ENCODE measurements around the gene GGA2.
"Not testable (repeated sequence)": the region's sequence is repeated elsewhere in the genome, so short reads cannot be mapped to it uniquely, and the experiment has no call there.

The GGA2 gene

DNA sequence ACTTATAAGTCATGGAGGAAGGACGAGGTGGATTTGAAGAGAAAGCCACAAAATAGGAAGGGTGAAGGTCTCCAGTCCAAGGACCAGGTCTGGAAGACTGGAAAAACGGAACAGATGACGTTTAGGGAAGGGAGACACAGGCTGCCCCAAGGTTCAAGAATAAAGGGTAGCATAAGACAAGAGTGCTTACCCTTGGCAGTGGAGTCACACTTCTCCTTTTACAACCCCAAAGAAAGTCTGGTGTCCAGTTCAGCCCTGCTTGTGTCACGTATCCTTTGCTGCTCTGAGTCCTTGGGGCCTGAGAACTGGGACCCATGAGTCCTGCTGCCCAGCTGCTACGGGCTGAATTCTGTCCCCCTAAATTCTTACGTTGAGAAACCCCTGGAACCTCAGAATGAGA is 13.0 kb upstream of the GGA2 start:
- DNase-seq (ENCODE audit: low read depth): no peak

DNA sequence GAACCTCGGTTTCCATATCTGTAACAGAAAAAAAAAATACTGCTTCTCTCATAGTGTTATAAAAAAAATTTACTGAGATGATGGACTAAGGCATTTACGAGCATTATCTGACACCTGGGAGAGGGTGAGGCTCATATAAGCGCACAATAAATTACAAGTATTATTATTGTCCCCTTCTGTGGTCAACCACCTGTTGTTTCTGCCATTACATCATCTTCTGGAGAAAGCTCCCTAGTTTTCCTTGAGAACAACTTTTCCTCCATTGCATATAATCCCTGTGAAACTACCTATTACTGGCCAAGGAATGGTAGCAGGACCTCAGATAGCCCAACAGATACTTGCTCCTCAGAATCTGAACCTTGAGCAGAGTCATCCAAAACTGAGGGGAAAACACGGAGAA is 11.7 kb upstream of the GGA2 start:
- no peak for DNase-seq (ENCODE audit: low read depth)

DNA sequence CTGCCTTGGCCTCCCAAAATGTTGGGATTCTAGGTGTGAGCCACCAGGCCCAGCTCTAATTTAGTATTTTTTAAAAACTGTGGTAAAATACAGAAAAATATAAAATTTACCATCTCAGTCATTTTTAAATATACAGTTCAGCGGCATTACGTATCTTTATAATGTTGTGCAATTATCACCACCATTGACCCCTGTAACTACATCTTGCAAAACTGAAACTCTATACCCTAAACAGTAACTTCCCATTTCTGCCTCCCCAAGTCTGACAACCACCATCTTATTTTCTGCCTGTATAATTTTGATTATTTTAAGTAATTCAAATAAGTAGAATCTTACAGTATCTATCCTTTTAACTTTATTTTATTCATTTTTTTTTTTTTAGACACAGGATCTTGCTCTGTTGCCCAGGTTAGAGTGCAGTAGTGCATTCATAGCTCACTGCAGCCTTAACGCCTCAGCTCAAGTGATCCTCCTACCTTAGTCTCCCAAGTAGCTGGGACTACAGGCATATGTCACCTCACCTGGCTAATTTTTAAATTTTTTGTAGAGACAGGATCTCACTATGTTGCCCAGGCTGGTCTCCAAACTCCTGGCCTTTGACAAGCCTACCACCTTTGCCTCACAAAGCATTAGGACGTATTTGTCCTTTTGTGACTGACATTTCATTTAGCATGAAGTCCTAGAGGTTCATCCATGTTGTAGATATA is 10.9 kb upstream of the GGA2 start:
- no peak for DNase-seq (ENCODE audit: low read depth)

DNA sequence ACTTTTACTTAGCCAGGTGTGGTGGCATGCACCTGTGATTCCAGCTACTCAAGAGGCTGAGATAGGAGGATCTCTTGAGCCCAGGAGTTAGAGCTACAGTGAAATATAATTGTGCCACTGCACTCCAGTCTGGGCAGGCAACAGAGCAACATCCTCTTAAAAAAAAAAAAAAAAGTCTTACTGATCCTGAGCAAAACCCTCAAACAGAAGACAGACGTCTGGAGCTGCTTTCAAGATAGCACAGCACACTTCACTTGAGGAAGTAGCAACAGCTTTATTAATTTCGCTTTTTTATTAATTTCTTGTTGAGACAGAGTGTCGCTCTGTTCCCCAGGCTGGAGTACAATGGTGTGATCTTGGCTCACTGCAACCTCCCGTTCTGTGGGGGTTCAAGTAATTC is 10.2 kb upstream of the GGA2 start:
- DNase-seq (ENCODE audit: low read depth): no peak

DNA sequence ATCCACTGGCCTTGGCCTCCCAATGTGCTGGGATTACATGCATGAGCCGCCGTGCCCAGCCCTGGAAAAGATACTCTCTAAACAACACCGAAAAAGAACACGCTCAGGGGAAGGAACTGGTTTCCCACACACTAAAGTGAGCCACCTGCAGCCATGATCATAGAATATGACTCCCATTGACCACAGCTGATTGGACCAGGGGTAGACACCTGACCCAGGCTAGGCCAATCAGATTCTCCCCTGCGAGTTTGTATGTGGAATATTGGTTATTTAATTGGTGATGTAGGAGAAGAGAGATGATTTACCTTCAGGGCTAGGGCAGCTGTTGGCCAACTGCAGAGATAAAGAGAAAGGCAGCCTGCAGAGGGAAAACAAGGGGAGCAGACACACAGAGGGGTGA is 9.0 kb upstream of the GGA2 start:
- no peak for DNase-seq (ENCODE audit: low read depth)

DNA sequence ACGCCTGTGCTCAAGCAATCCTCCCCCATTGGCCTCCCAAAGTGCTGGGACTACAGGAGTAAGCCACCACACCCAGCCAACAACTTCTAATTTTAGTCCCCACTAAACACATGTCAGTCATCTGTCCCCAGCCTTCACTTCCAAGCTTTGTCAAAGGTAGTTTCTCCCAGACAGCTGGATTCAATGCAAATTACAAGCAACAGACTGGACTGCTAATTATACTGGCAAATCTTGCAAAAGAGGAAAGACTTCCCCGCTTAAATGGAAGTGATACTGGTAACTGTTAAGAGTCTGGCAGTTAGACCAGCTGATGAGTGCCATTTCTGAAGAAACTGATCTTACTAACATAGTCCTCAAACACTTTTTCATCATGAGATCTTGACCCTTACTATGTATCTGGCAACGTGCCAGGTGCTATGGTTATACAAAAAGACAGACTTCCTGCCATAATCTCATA is 8.2 kb upstream of the GGA2 start:
- DNase-seq (ENCODE audit: low read depth): no peak

DNA sequence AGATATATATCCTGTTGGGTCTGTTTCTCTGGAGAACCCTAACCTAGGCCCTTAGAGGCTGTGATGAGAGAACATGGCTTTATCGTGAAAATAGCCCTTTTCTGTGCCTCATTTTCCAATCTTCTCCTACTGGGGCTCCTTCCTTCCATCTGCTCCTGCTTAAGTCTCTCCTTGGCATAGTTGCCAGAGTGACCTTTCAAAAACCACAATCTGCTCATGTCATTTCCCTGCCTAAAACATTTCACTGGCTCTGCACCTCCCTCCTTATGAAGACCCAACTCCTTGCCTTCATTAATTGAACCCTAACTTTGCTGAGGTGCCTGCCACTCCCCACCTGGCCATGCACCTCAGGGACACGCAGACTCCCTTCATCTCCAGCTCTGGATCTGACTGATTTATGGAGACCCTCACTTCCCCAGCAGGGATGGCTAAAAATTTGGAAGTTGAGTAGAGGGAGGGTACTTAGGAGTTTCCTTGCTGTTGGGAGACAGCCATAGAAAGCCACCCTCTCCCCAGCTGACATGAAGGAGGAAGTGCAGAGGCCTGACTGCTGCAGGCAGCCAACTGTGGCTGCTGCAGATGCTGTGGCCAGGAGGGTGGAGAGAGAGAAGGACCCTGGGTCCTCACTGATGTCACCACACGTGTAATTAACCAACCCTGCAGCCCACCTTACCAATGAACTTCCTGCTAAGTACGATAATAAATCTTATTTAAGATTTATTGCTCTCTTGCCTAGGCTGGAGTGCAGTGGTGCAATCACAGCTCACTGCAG is 6.3 kb upstream of the GGA2 start:
- no peak for DNase-seq (ENCODE audit: low read depth)

DNA sequence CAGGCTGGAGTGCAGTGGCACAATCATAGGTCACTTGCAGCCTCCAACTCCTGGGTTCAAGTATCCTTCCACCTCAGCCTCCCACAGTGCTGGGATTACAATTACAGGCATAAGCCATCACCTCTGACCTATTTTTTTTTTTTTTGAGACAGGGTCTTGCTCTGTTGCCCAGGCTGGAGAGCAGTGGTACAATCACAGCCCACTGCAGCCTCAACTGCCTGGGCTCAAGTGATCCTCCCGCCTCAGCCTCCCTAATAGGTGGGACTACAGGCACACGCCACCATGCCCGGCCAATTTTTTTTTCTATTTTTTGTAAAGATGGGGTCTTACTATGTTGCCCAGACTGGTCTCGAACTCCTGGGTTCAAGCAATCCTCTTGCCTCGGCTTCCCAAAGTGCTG is 5.6 kb upstream of the GGA2 start:
- DNase-seq (ENCODE audit: low read depth): no peak

DNA sequence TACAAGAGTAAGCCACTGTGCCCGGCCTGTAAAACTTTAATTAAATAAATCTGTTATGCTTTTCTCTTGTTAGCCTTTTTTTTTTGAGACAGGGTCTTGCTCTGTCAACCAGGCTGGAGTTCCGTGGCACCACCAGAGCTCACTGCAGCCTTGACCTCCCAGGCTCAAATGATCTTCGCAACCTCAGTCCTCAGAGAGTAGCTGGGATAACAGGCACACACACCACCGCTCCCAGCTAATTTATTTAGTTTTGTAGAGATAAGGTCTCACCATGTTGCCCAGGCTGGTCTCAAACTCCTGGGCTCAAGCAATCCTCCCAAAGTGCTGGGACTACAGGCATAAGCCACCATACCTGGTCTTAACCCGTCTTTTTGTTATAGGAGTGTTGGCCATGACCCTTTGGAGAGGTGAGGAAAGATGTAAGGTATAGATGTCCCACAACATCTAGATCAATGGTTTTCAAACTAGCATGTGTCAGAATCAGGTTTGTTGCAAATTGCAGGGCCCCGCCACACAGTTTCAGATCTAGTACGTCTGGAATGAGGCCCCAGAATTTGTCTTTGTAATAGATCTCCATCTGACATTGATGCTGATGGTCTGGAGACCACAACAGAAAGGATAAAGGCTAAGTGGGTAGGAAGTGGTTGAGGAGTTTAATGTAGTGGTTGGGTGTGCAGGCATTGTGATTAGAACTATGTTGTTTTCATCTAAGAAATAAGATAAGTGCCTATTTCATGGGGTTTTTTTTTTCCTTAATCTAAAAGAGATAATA is 4.3 kb upstream of the GGA2 start:
- no peak for DNase-seq (ENCODE audit: low read depth)

DNA sequence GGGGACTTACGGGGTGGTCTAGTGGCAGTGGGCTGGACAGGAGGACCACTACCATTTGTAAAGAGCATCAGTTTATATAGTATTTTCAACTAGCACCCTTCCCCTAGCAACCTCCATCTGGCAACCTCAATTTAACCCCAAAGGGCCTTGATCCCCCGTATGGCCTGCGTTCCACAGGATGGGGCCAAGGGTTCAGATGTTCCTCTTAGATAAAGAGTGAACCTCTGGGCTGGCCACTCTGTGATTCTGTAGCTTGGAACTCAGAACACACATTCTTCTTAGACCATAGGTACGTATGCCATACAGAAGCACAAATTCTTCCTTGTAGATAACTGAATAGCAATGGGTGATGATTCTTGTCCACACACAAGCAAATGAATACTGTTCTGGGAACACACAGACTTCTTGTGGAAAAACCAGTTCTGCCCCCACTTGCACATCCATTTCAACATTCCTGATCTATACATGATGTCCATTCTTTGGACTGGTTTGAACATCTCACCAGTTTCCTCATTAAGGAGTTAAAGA is 1.9 kb upstream of the GGA2 start:
- no peak for DNase-seq (ENCODE audit: low read depth)

DNA sequence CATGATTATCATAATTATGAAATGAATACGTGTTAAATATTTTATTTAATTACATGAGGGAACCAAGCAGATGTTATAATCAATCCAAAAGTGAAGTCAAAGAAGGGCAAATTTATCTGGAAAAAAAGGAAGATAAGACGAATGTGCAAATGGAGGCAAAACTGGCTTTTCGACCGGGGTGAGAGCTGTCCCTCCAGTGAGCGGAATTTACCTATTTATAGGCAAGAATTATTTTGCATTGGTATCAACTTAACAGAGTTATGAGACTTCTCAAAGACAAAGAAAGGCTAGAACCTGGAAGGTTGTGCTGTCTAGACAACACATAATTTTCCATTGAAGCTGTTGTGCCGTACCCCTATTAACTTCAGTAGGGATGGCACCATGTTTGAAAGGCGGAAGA is 1.4 kb upstream of the GGA2 start:
- DNase-seq (ENCODE audit: low read depth): no peak

DNA sequence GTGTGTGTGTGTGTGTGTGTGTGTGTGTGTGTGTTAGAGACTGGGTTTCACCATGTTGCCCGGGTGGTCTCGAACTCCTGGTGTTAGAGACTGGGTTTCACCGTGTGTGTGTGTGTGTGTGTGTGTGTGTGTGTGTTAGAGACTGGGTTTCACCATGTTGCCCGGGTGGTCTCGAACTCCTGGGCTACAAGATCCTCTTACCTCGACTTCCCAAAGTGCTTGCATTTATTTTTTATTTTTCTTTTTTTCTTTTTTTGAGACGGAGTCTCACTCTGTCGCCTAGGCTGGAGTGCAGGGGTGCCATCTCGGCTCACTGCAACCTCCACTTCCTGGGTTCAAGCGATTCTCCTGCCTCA is 599 bp upstream of the GGA2 start:
- not testable (repeated sequence) for DNase-seq (ENCODE audit: low read depth)

DNA sequence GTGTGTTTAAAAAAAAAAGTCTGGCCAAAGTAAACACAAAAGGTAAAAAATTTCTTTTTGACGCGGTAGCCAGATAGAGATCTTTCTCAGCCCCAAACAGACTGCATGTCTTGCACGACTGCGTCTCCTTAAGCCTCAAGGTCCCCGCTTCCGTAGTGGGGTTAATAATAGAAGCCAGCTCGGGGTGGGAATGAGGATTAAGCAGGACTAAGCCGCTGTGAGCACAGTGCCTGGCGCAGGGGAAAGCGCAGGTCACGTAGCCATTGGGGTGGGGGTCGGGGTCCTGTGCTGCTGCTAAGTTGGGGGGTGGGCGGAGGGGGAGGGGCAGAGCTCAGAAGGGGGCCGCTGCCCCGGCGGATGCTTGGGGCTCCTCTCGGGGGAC is 521 bp downstream of the GGA2 start:
- DNase-seq (ENCODE audit: low read depth): no peak

DNA sequence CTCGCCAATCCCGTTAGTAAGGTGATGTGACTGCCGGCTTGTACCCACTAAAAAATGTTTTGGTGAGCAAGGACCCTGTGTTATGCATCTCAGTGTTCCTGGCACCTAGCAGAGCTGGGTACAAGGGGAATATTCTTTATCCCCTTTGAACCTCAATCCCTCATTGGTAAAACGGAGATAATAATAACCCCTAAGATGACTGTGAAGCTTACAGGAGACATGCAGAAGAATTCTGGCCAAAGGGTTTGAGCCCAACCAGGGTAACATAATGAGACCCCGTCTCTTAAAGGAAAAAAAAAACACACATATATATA is 896 bp downstream of the GGA2 start:
- no peak for DNase-seq (ENCODE audit: low read depth)

DNA sequence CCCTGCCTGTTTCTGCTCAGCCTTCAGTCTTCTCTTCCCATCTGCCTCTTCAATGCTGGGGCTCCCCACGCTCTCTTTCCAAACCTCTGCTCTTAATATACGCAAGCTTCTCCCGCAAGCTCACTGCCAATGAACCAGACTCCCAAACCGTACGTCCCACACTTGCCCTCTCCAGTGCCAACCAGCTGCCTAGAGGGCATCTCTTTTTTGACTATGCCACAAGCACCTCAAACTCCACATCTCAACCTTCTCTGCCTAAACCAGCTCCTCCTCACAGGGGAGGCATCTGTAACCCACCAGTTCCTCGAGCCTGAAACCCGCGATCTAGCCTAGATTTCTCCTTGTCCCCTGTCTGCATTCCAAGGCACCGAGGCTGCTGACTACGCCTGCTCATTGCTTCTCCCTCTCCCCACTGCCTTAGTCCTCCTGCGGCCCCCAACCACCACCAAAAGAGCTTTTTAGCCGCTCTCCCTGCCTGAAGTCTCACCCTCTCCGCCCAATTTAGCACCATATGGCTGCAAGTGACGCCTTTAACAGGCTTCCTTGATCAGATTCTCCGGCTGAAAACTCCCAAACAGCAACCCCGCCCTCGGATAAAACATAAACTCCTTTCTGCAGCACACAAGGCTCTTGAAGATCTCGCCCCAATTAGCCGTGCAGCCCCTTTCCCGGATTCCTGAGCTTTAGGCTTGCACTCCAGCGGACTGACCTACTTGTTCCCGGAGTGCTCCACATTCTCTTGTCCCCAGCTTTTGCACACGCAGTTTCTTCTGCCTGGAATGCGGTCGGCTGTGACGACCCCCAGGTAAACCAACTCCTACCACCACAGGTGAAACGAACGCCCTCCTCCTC is 1.5 kb downstream of the GGA2 start:
- DNase-seq (ENCODE audit: low read depth): no peak

DNA sequence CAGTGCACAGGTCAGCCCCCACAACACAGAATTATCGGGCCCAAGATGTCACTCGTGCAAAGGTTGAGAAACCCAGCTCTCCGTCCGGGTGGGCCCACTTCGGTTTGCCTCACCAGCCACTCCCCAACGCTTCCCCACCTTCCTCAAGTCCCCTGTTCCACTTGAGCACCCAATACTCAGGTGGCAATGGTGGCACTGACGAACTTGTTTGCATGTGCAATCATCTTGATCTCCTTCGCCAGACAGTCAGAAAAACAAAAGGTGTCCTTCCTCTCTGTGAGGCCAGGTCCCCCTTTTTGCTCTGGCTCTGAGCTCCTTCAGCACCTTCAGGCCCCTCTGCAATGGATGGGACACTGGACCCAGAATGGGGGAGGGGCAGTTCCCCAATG is 3.7 kb downstream of the GGA2 start:
- DNase-seq (ENCODE audit: low read depth): no peak

DNA sequence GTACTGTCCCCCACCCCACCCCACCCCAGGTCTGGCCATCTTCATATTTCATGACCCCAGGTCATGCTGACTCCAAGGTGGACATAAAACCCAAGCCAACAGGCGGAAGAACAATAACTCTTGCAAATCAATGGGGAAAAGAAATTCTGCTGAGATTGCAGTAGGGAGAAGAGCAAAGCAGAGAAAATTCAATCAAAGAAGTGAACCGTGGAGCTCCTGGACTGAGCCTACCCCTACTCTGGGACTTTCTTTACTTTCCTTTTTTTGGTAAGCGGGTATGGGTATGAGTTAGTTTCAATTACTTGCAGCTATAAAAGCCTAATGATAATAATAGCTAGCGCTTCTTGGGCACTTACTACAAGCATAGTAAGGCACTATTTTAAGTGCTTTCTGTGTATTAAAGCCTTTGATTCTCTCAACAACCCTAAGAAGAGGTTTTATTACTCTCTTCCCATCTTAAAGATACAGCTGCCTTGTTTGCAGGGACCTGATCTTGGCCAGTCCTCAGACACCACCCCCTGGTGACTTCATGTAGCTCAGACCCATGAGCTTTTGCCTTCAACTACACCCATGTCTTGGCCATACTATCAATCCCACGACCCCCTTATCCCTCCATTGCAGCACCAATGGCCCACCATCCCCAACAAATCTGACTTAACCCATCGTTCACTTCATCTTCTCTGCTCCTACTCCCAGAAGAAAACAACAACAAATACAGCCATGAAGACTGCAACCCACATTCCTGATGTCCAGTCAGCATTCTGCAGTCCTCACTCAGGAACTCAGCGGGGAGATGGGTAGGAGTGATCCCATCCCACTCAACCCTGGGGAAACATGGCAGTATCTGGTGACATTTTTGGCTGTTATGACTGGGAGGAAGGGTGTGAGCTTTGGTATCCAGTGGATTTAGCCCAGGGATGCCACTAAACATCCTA is 4.4 kb downstream of the GGA2 start:
- no peak for DNase-seq (ENCODE audit: low read depth)

DNA sequence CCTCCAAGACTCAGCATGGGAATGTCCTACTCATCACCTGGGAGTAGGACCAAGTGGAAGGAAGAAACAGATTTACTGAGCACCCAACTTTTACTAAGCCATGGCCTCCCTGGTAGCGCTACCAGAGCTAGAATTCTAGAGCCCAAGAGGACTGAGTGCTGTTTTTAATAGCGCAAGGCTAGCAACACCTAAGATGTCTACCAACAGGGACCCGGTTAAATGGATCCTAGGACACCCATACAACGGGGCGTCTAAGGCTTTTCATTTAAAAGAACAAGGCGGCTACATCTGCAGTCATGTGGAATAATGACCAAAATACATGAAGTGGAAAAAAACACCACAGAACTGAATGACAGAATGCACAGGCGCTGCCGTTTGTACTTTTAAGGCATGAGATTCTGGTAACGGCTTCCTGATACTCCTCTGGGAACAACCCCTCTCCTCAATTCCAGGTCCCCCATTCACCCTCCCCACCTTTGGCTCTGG is 5.1 kb downstream of the GGA2 start:
- DNase-seq (ENCODE audit: low read depth): no peak

DNA sequence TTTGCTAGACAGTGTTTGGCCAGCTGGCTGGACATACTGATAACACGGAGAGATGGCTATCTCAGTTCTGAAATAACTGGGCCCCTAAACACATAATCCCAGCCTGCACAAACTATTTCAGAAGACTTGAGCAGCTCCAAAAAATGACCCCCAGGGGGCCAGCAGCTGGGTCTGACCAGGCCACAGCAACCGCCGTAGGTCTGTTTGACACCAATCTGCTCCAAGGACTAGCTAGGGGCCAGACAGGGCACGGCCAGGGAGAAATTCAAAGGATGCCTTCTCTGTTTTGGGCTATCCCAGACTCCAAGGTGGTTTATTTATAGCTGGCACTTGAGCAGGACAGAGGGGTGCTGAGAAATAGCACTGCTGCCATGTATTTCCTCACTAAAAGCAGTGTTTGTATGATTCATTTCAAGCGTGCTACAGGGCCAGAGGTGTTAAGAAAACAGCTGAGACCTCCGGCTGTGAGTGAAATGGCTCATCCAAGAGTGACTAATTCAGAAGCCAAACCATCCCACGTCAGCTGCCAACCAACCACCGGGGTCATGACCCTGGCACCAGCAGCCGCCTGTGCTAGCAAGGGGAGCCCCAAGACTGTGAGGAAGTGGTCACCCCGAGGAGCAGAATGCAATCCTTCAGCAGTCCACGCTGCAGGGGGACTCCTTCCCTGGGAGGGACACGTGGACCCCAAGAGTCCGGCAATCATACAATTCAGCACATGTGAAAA is 5.7 kb downstream of the GGA2 start:
- peak; percentile 27 for DNase-seq (ENCODE audit: low read depth)

DNA sequence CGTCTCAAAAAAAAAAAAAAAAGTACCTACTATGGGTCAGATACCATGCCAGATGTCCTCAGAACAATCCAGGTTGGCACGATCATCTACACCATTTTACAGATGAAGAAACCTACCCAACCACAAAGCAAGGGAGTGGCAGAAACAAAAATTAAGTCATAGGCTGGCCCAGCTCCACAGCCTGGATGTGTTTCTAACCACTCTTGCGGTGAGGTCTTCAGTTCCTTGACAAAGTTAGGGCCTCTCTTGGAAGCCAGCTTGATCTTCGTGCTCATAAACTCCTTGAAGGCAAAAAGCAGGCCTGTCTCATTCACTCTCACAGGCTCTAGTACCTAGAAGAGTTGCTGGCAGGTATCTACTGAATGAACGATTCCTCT is 6.2 kb downstream of the GGA2 start:
- DNase-seq (ENCODE audit: low read depth): no peak
